ENCODE results near the gene ERBB4. TPM values are rescaled to one million over a fixed set of nuclear protein-coding genes. Genes with fewer than 3 reads are reported as not detected.

The ERBB4 gene
- total and polyA plus RNA-seq, 10 of the 15 experiments (the other 5 are each of a cell fraction or from before 2014, with no cell fraction given) = under 0.01 to 0.23 (median 0.01) TPM; not detected in 4

GRCh38 chr2:211802666-211803065, 735.9 kb downstream of the ERBB4 start (continued):
- TF ChIP-seq SREBF1 (IDR thresholded peaks at IDR 0.05; ENCODE audit: low read length) = no peak
- TF ChIP-seq SRF (IDR thresholded peaks at IDR 0.05; ENCODE audit: low read depth in 2 of 2, low read length in 2 of 2) = no peak

GRCh38 chr2:211800001-211800400, 738.6 kb downstream of the ERBB4 start:
- H3K27ac ChIP-seq (ENCODE audit: control insufficient read depth, insufficient read depth) = no peak overlapping the region
- FAIRE-seq = no peak
- no peak overlapping the region for H3K9ac ChIP-seq (ENCODE audit: control insufficient read depth, insufficient read depth, low read length)
- no peak overlapping the region for H3K4me3 ChIP-seq
- H3K4me1 ChIP-seq (ENCODE audit: control insufficient read depth, insufficient read depth, low read length) = no peaks in the 10 kb centered on the region
- intact Hi-C loops (cut with micrococcal nuclease; ENCODE audit: unreplicated experiment) = no loop called here
- DNase-seq (ENCODE audit: low read depth, low spot score) = no peak
- WGBS (ENCODE audit: insufficient coverage, insufficient replicate concordance, low lambda C conversion rate, missing lambda C conversion rate) = 0% methylated on average over 1 of the region's 1 CpG
- H3K4me2 ChIP-seq (ENCODE audit: control insufficient read depth, insufficient read depth) = no peak overlapping the region
- H3K36me3 ChIP-seq (ENCODE audit: control insufficient read depth in 2 of 2, insufficient read depth in 2 of 2, low read length in 1 of 2) = no peaks in the 10 kb centered on the region
- ATAC-seq = no peak
- no TSS peak for BruUV-seq (replicated peaks)
- in situ Hi-C loops (cut with MboI) = no loop called here
- H3K9me3 ChIP-seq (replicated peaks; ENCODE audit: control insufficient read depth, insufficient read depth, low read length) = no peaks in the 10 kb centered on the region
- no peaks in the 10 kb centered on the region for H3K79me2 ChIP-seq (ENCODE audit: control insufficient read depth, insufficient read depth, low read length)
- ChIA-PET POLR2A (no interaction called here), RAD21 (ENCODE audit: unreplicated experiment) (no interaction called here), CTCF (no interaction called here), SMC1A (ENCODE audit: uncharacterized antibody, unreplicated experiment) (no interaction called here)
- H4K20me1 ChIP-seq (ENCODE audit: control insufficient read depth, insufficient read depth) = no peaks in the 10 kb centered on the region
- H3K27me3 ChIP-seq (replicated peaks in 1 of 2; ENCODE audit: control insufficient read depth in 2 of 2, insufficient read depth in 2 of 2, low read length in 1 of 2) = no peaks in the 10 kb centered on the region
- no peak overlapping the region for H2AFZ ChIP-seq (ENCODE audit: control insufficient read depth, low read depth, low read length)
- no peak for TF ChIP-seq CBFB (IDR thresholded peaks at IDR 0.05; ENCODE audit: low read depth)
- no peak for TF ChIP-seq ZBTB33 (IDR thresholded peaks at IDR 0.05)
- no peak for TF ChIP-seq SKIL (IDR thresholded peaks at IDR 0.05; ENCODE audit: low read depth, poor library complexity, severe bottlenecking)
- no peak for TF ChIP-seq SP1 (IDR thresholded peaks at IDR 0.05; ENCODE audit: low read depth, low read length)
- TF ChIP-seq IKZF1 (conservative IDR thresholded peaks at IDR 0.05) = no peak
- TF ChIP-seq IKZF2 (IDR thresholded peaks at IDR 0.05) = no peak
- TF ChIP-seq CTCF (IDR thresholded peaks at IDR 0.05 in 2 of 3, conservative IDR thresholded peaks at IDR 0.05 in 1 of 3; ENCODE audit: control insufficient read depth in 2 of 3, extremely low read depth in 1 of 3, insufficient read depth in 1 of 3, low read depth in 3 of 3, low read length in 3 of 3) = no peak
- TF ChIP-seq ZNF217 (IDR thresholded peaks at IDR 0.05) = no peak
- no peak for TF ChIP-seq MXI1 (IDR thresholded peaks at IDR 0.05; ENCODE audit: low read depth, low read length)
- TF ChIP-seq MTA2 (IDR thresholded peaks at IDR 0.05; ENCODE audit: low read depth) = no peak
- TF ChIP-seq JUND (IDR thresholded peaks at IDR 0.05; ENCODE audit: low read depth, low read length) = no peak
- no peak for TF ChIP-seq PAX8 (IDR thresholded peaks at IDR 0.05)
- TF ChIP-seq MTA3 (IDR thresholded peaks at IDR 0.05; ENCODE audit: borderline replicate concordance, low read length) = no peak
